NCI-H1436 treated with DMSO at 0.1 percent for 48 hours (cell line): ENCODE measurements around the gene PRR11.
"Not testable (repeated sequence)": the region's sequence is repeated elsewhere in the genome, so short reads cannot be mapped to it uniquely, and the experiment has no call there.

ENCODE experiments used
- DNase-seq: peaks from one replicate; lab custom pipeline; 2025; lab: John Stamatoyannopoulos, UW

The PRR11 gene

GRCh38 chr17:59155439-59156177, at the start of gene PRR11:
PRR11 (plus strand) TSS chr17:59155746; CDS start chr17:59169753, 14,007 bp downstream.
- DNase-seq: peak; percentile 100

DNA sequence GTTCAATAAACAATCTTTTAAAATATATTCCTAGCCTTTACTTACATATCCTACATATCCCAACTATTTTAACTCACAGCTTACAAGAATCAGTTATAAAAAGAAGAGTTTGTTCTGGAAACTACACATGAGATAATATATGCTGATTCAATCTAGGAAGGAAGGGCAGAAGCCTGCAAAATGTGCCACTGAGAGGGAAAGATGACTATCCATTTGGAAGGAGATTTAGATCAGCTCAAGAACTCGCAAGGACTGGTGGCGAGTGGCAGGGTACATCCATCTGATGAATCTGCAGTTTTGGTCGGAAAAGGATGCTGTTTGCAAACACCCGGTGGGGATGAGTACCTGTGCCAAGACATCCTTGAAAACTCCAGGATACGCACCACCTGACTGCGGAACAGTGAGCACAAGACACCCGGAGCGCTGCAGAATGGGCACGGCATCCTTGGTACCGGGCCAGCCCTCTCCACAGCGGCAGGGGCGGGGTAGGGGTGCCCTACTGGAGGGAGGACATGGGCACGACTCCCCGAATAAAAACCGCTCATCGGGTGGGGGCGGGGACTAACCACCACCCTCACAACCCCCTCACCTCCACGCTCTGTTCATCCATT, 49.6 kb upstream of the PRR11 start:
- DNase-seq: no peak

DNA sequence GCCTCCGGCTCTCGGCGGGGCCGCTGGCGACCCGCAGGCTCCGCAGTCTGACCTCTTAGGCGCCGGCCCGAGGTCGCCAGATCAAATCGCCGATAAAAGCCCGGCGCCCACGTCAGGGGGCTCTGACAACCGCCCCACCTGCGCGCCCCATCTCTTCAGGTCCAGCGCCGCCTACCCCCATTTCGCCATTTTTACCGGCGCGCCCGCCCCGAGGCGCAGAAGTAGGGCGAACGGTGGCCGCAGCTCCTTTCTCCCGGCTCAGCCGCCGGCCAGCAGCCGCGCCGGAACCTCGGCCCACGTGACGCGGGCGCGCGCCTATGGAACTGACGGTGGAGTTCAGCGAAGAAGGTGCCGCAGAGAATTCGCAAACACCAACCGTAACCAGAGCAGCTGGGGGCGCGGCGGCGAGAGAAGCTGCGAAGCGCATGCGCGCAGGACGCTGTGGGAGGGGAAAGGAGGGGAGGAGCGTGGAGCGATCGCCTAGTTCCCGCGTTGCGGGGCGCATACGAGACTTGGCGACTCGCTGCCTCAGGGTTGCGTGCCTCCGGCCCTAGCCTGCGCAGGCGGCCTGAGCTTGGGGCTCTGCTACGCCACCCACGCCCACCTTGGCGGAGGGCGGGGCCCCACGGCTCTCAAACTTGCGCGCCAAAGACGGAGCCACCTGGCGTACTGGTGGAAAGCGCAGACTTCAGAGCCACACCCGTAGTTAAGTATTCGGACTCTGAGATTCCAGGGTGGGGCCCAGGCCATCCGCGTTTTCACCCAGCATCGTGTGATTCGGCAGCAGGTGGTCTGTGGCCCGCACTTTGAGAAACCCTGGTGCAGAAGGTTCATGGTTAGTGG, 48.9 kb upstream of the PRR11 start, which contains the start of gene TRIM37:
Gene TRIM37 (minus strand): TSS at position 418 of the 843 bp plus-strand sequence. CDS start 419 bp downstream, outside the sequence.
- DNase-seq: peak; percentile 98

DNA sequence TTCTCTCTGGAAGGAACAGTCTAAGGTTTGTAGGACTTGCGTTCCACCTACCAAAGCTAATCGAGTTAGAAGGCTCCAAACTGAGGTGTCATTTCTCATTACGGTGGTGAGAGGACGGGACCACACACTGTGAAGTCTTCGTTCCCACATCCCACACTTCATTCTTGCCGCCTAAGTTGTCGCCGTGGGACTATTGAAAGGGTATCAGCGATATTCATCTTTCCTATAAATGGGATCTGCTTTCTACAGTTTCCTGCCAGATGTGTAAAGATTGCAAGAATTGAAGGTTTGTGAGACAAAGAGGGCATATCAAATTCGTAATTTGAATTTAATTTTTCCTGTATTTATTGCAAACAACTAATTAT, 48.3 kb upstream of the PRR11 start:
- DNase-seq: no peak

- DNase-seq: no peak
These were observed 47.0 kb upstream of the PRR11 start for GRCh38 chr17:59108400-59109102.

DNA sequence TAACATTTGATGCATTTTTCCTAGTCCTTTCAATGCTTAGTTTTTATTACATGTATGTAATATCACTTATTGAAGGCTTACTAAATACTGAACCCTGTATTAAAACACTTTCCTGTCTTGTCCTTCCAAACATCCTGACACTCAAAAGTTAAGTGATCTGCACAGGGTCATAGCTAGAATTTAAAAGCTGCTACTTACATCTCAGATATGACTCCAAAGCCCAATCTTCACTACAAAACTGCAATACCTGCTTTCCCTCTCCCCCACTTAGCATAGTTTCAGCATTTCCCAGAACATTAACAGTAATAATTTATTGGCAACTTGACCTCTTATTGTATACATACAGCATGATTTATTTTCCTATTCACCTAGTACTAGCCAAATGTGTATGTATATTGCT, 44.6 kb upstream of the PRR11 start:
- no peak for DNase-seq

- no peak for DNase-seq
These were observed 44.0 kb upstream of the PRR11 start for GRCh38 chr17:59111539-59111938.

DNA sequence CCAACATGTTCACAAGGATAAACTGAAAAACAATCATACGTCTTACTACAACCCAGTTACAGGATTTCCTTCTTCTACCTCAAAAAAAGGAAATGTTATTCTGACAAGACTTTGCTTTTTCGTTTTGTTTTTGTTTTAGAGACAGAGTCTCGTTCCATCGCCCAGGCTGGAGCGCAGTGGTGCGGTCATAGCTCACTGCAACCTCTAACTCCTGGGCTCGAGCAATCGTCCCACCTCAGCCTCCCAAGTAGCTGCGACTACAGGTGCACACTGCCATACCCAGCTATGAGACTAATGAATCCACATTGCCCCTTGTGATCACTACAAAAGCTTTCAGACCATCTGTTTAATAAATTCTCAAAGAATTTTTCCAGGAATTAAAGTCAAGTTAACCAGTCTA, 40.1 kb upstream of the PRR11 start:
- no peak for DNase-seq

DNA sequence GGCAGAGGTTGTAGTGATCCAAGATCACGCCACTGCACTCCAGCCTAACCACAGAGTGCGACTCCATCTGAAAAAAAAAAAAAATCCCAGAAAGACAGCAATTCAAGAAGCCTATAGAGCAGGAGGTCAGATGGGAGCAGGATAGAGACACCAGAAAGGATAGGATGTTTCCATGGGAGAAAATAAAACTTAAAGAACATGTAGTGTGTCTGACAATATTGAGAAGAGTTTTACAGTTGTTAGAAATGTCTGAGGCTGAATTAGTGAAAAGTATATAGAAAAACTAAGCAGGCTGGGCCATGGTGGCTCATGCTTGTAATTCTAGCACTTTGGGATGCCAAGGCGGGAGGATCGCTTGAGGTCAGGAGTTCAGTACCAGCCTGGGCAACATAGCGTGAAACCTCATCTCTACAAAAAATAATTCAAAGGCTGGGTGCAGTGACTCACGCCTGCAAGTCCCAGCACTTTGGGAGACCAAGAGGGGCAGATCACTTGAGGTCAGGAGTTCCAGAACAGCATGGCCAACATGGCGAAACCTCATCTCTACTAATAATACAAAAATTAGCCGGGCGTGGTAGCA, 33.6 kb upstream of the PRR11 start:
- DNase-seq: no peak

DNA sequence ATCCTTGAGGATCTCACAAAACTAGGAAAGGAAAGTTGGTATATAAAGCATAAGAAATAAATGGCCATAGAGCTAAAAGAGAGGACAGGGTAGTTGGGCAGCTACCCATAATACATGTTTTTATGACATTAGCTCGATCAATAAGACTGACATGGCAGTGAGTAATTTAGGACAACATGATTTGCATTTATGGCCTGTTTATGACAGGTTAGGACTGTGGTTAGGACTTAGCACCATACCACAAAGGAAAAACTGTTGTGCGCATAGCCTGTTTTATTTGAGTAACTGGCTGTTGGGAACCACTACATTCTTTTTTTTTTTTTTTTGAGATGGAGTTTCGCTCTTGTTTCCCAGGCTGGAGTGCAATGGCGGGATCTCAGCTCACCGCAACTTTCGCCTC, 30.9 kb upstream of the PRR11 start:
- DNase-seq: no peak

GRCh38 chr17:59126809-59127417, 28.6 kb upstream of the PRR11 start:
- no peak for DNase-seq

- no peak for DNase-seq
These were observed 25.7 kb upstream of the PRR11 start for GRCh38 chr17:59129814-59130213.

DNA sequence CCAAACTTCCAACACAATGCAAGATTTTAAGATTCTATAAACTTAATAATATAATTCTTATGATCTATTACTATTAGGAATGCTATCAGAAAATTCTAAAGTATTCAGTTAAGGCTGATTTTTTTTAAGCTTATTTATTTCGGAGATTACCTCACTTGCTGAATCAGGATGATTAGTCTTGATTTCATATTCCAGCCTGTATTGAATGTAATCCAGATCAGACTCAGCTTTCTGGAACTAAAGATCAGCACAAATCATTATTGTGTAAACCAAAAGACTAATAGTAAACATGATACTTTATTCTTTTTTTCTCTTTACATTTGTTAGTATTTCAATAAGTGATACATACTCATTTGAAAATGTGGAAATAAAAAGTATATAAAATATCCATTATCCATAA, 24.4 kb upstream of the PRR11 start:
- DNase-seq: no peak

DNA sequence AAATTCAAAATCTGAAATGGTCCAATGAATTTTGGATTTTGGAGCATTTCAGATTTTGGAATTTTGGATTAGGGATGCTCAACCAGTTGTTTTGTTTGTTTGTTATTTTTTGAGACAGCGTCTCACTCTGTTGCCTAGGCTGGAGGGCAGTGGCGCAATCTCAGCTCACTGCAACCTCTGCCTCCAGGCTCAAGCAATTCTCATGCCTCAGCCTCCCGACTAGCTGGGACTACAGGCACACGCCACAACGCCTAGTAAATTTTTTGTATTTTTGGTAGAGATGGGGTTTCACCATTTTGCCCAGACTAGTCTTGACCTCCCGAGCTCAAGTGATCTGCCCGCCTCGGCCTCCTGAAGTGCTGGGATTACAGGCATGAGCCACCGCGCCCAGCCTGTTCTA, 17.2 kb upstream of the PRR11 start:
- not testable (repeated sequence) for DNase-seq

DNA sequence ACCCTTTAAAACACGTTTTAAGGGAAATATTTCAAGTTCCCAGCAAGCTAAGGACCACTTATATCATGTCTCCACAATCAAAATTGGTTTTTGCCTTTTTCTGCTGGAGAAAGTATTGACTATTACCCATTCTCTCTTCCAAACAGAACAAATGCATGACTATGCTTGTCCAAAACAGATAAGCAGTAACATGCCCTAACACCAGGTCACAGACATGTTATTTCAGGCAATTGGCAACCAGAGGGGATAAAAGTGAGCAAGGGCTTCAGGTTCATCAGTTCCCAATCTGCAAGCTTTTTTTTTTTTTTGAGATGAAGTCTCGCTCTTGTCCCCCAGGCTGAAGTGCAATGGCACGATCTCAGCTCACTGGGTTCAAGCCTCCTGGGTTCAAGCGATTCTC, 15.6 kb upstream of the PRR11 start:
- no peak for DNase-seq

GRCh38 chr17:59141860-59142259, 13.7 kb upstream of the PRR11 start:
- no peak for DNase-seq

DNA sequence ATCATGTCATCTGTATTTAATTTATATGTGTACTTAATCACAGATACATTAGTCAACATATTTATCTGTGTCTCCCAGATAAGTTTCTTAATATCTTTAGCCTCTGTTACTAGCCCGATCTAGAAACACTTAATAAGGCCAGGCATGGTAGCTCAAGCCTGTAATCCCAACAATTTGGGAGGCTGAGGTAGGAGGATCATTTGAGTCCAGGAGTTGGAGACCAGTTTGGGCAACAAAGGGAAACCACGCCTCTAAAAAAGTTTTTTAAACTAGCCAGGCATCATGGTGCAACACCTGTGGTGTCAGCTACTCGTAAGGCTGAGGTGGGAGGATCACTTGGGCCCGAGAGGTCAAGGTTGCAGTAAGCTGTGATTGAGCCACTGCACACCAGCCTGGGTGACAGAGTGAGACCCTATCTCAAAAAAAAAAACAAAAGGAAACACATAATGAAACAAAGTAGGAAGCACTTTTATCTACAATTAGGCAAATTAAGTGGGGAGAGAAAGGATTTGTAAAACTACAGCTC, 9.9 kb upstream of the PRR11 start:
- no peak for DNase-seq

DNA sequence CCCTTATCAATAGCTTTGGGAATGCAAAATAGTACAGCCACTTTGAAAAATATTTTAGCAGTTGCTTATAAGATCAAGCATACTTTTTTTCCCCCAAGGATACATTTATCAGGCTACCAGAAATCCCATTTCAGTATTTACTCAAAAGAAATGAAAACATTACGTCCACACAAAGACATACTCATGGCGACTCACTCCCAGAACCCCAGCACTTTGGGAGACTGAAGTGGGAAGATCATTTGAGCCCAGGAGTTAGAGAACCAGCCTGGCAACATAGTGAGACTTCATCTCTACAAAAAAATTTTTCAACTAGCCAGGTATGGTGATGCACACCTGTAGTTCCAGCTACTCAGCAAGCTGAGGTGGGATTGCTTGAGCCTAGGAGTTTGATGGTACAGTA, 6.5 kb upstream of the PRR11 start:
- no peak for DNase-seq

DNA sequence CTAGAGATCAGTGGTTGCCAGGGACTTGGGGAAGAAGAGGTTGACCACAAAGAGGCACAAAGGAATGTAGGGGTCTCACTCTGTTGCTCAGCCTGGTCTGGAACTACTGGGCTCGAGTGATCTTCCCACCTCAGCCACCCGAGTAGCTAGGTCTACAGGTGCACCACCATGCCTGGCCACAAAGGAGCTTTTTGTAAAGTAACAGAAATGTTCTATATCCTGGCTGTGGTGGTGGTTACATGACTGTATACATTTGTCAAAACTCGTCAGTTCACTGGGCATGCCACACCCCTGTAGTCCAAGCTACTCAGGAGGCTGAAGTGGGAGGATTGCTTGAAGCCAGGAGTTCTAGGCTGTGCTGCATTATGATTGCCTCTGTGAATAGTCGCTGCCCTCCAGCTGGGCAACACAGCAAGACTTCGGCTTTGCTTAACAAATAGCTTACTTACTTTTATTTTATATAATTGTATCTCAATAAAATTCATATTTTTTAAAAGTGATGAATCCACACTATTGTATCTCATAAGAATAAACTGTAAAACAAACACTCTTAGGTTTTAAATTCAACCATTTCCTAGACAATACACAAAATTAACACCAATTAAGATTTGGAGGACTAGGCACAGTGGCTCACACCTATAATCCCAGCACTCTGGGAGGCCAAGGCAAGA, 5.6 kb upstream of the PRR11 start:
- no peak for DNase-seq

DNA sequence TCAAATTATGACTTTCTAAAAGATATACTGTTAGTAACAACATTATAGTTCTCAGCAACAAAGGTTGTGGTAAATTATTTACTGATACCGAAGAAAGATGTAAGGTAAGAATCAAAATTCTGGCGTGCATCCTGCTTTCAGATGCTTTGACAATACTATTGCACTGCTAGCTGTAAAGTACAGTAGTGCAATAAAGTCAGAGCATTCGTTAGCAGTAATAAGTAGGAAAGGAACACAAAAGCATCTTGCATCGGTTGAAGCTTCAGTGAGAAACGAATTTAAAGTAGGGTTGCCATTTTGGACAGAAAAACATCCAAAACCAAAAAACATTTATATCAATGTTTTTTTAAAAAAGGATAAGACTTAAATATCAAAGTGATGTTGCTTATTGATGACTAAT, 4.5 kb upstream of the PRR11 start:
- DNase-seq: no peak

- no peak for DNase-seq
These were observed 4.0 kb upstream of the PRR11 start for GRCh38 chr17:59151591-59151990.
